Measurements from ENCODE around the gene BID.
A peak's percentile ranks its signal among the peaks of the same experiment; 100 is the strongest.

BID gene

GRCh38 chr22:17774206-17774925, at the start of gene BID:
Gene BID, minus strand, starts transcription at chr22:17774469. Its CDS starts 24,353 bp downstream, at chr22:17750116.
- Histone ChIP-seq H3K36me3 (ENCODE audit: control insufficient read depth in 2 of 2, insufficient read depth in 2 of 2, low read length in 2 of 2) (no peaks in the 10 kb centered on the region), H3K4me1 (ENCODE audit: control insufficient read depth, insufficient read depth, low read length) (peaks cover 15% of the 10 kb centered on the region)

GRCh38 chr22:17823964-17824363, 49.7 kb upstream of the BID start:
- H3K27me3 ChIP-seq (ENCODE audit: control insufficient read depth in 1 of 2, insufficient read depth in 2 of 2, low read length in 2 of 2), result no peaks in the 10 kb centered on the region
- no peaks in the 10 kb centered on the region for H3K4me1 ChIP-seq (ENCODE audit: control insufficient read depth, insufficient read depth, low read length)
- peaks cover 41 to 46% of the 10 kb centered on the region in 2 donors for H3K36me3 ChIP-seq (ENCODE audit: control insufficient read depth in 2 of 2, insufficient read depth in 2 of 2, low read length in 2 of 2)
- H3K27ac ChIP-seq (ENCODE audit: low read length), result no peak overlapping the region
- H3K9me3 ChIP-seq (ENCODE audit: control insufficient read depth in 2 of 2, low read length in 2 of 2), result no peaks in the 10 kb centered on the region
- H3K4me3 ChIP-seq (ENCODE audit: low read length in 2 of 2), result no peak overlapping the region
- no peak overlapping the region for H3K9ac ChIP-seq (ENCODE audit: low read length in 2 of 2)

More at GRCh38 chr22:17774206-17774925, at the start of gene BID:
- Histone ChIP-seq H3K4me3 (ENCODE audit: low read length in 2 of 2) (peak within 1 kb of the TSS; percentile 46 to 70), H3K27me3 (ENCODE audit: control insufficient read depth in 1 of 2, insufficient read depth in 2 of 2, low read length in 2 of 2) (no peaks in the 10 kb centered on the region), H3K9ac (ENCODE audit: low read length in 2 of 2) (peak within 1 kb of the TSS; percentile 21 to 48), H3K27ac (ENCODE audit: low read length) (no peak within 1 kb of the TSS), H3K9me3 (ENCODE audit: control insufficient read depth in 2 of 2, low read length in 2 of 2) (no peaks in the 10 kb centered on the region)

GRCh38 chr22:17823226-17823625, 49.0 kb upstream of the BID start:
- Histone ChIP-seq H3K4me3 (ENCODE audit: low read length in 2 of 2) (no peak overlapping the region), H3K4me1 (ENCODE audit: control insufficient read depth, insufficient read depth, low read length) (no peaks in the 10 kb centered on the region), H3K27ac (ENCODE audit: low read length) (no peak overlapping the region), H3K27me3 (ENCODE audit: control insufficient read depth in 1 of 2, insufficient read depth in 2 of 2, low read length in 2 of 2) (no peaks in the 10 kb centered on the region), H3K36me3 (ENCODE audit: control insufficient read depth in 2 of 2, insufficient read depth in 2 of 2, low read length in 2 of 2) (peaks cover 37 to 48% of the 10 kb centered on the region in 2 donors), H3K9ac (ENCODE audit: low read length in 2 of 2) (peak overlapping the region in 1 of 2 donors; percentile 9), H3K9me3 (ENCODE audit: control insufficient read depth in 2 of 2, low read length in 2 of 2) (no peaks in the 10 kb centered on the region)

- no peaks in the 10 kb centered on the region for H3K27me3 ChIP-seq (ENCODE audit: control insufficient read depth in 1 of 2, insufficient read depth in 2 of 2, low read length in 2 of 2)
- no peak overlapping the region for H3K9ac ChIP-seq (ENCODE audit: low read length in 2 of 2)
- H3K9me3 ChIP-seq (ENCODE audit: control insufficient read depth in 2 of 2, low read length in 2 of 2), result no peaks in the 10 kb centered on the region
- H3K4me3 ChIP-seq (ENCODE audit: low read length in 2 of 2), result no peak overlapping the region
- peaks cover 33 to 37% of the 10 kb centered on the region in 2 donors for H3K36me3 ChIP-seq (ENCODE audit: control insufficient read depth in 2 of 2, insufficient read depth in 2 of 2, low read length in 2 of 2)
- no peaks in the 10 kb centered on the region for H3K4me1 ChIP-seq (ENCODE audit: control insufficient read depth, insufficient read depth, low read length)
- no peak overlapping the region for H3K27ac ChIP-seq (ENCODE audit: low read length)
Observed at GRCh38 chr22:17822087-17822486, 47.8 kb upstream of the BID start.

- no peaks in the 10 kb centered on the region for H3K9me3 ChIP-seq (ENCODE audit: control insufficient read depth in 2 of 2, low read length in 2 of 2)
- H3K36me3 ChIP-seq (ENCODE audit: control insufficient read depth in 2 of 2, insufficient read depth in 2 of 2, low read length in 2 of 2), result peaks cover 36 to 40% of the 10 kb centered on the region in 2 donors
- H3K9ac ChIP-seq (ENCODE audit: low read length in 2 of 2), result no peak overlapping the region
- no peaks in the 10 kb centered on the region for H3K4me1 ChIP-seq (ENCODE audit: control insufficient read depth, insufficient read depth, low read length)
- no peak overlapping the region for H3K4me3 ChIP-seq (ENCODE audit: low read length in 2 of 2)
- no peak overlapping the region for H3K27ac ChIP-seq (ENCODE audit: low read length)
- no peaks in the 10 kb centered on the region for H3K27me3 ChIP-seq (ENCODE audit: control insufficient read depth in 1 of 2, insufficient read depth in 2 of 2, low read length in 2 of 2)
Observed at GRCh38 chr22:17820879-17821439, 46.7 kb upstream of the BID start.

- no peak overlapping the region for H3K27ac ChIP-seq (ENCODE audit: low read length)
- peaks cover 45 to 51% of the 10 kb centered on the region in 2 donors for H3K36me3 ChIP-seq (ENCODE audit: control insufficient read depth in 2 of 2, insufficient read depth in 2 of 2, low read length in 2 of 2)
- H3K27me3 ChIP-seq (ENCODE audit: control insufficient read depth in 1 of 2, insufficient read depth in 2 of 2, low read length in 2 of 2), result no peaks in the 10 kb centered on the region
- H3K4me3 ChIP-seq (ENCODE audit: low read length in 2 of 2), result no peak overlapping the region
- no peaks in the 10 kb centered on the region for H3K4me1 ChIP-seq (ENCODE audit: control insufficient read depth, insufficient read depth, low read length)
- no peaks in the 10 kb centered on the region for H3K9me3 ChIP-seq (ENCODE audit: control insufficient read depth in 2 of 2, low read length in 2 of 2)
- H3K9ac ChIP-seq (ENCODE audit: low read length in 2 of 2), result no peak overlapping the region
Observed at GRCh38 chr22:17818649-17819048, 44.4 kb upstream of the BID start.

GRCh38 chr22:17818180-17818579, 43.9 kb upstream of the BID start:
- Histone ChIP-seq H3K27me3 (ENCODE audit: control insufficient read depth in 1 of 2, insufficient read depth in 2 of 2, low read length in 2 of 2) (no peaks in the 10 kb centered on the region), H3K4me1 (ENCODE audit: control insufficient read depth, insufficient read depth, low read length) (no peaks in the 10 kb centered on the region), H3K27ac (ENCODE audit: low read length) (no peak overlapping the region), H3K36me3 (ENCODE audit: control insufficient read depth in 2 of 2, insufficient read depth in 2 of 2, low read length in 2 of 2) (peaks cover 49 to 55% of the 10 kb centered on the region in 2 donors), H3K4me3 (ENCODE audit: low read length in 2 of 2) (no peak overlapping the region), H3K9me3 (ENCODE audit: control insufficient read depth in 2 of 2, low read length in 2 of 2) (no peaks in the 10 kb centered on the region), H3K9ac (ENCODE audit: low read length in 2 of 2) (no peak overlapping the region)

GRCh38 chr22:17817511-17818065, 43.3 kb upstream of the BID start:
- Histone ChIP-seq H3K4me1 (ENCODE audit: control insufficient read depth, insufficient read depth, low read length) (no peaks in the 10 kb centered on the region), H3K9me3 (ENCODE audit: control insufficient read depth in 2 of 2, low read length in 2 of 2) (no peaks in the 10 kb centered on the region), H3K9ac (ENCODE audit: low read length in 2 of 2) (no peak overlapping the region), H3K27ac (ENCODE audit: low read length) (no peak overlapping the region), H3K27me3 (ENCODE audit: control insufficient read depth in 1 of 2, insufficient read depth in 2 of 2, low read length in 2 of 2) (no peaks in the 10 kb centered on the region), H3K4me3 (ENCODE audit: low read length in 2 of 2) (no peak overlapping the region), H3K36me3 (ENCODE audit: control insufficient read depth in 2 of 2, insufficient read depth in 2 of 2, low read length in 2 of 2) (peaks cover 45 to 57% of the 10 kb centered on the region in 2 donors)

- Histone ChIP-seq H3K36me3 (ENCODE audit: control insufficient read depth in 2 of 2, insufficient read depth in 2 of 2, low read length in 2 of 2) (peaks cover 46 to 59% of the 10 kb centered on the region in 2 donors), H3K9me3 (ENCODE audit: control insufficient read depth in 2 of 2, low read length in 2 of 2) (no peaks in the 10 kb centered on the region), H3K27me3 (ENCODE audit: control insufficient read depth in 1 of 2, insufficient read depth in 2 of 2, low read length in 2 of 2) (no peaks in the 10 kb centered on the region), H3K4me3 (ENCODE audit: low read length in 2 of 2) (no peak overlapping the region), H3K9ac (ENCODE audit: low read length in 2 of 2) (no peak overlapping the region), H3K27ac (ENCODE audit: low read length) (no peak overlapping the region), H3K4me1 (ENCODE audit: control insufficient read depth, insufficient read depth, low read length) (no peaks in the 10 kb centered on the region)
Observed at GRCh38 chr22:17817079-17817478, 42.8 kb upstream of the BID start.

GRCh38 chr22:17816649-17817048, 42.4 kb upstream of the BID start:
- H3K9me3 ChIP-seq (ENCODE audit: control insufficient read depth in 2 of 2, low read length in 2 of 2), result no peaks in the 10 kb centered on the region
- no peak overlapping the region for H3K4me3 ChIP-seq (ENCODE audit: low read length in 2 of 2)
- H3K4me1 ChIP-seq (ENCODE audit: control insufficient read depth, insufficient read depth, low read length), result no peaks in the 10 kb centered on the region
- H3K36me3 ChIP-seq (ENCODE audit: control insufficient read depth in 2 of 2, insufficient read depth in 2 of 2, low read length in 2 of 2), result peaks cover 45 to 56% of the 10 kb centered on the region in 2 donors
- no peaks in the 10 kb centered on the region for H3K27me3 ChIP-seq (ENCODE audit: control insufficient read depth in 1 of 2, insufficient read depth in 2 of 2, low read length in 2 of 2)
- no peak overlapping the region for H3K9ac ChIP-seq (ENCODE audit: low read length in 2 of 2)
- no peak overlapping the region for H3K27ac ChIP-seq (ENCODE audit: low read length)
